B cell (primary cell): Measurements from ENCODE around the gene ERC1.

Experiments
- EZH2 ChIP-seq: IDR thresholded peaks from 2 replicates; pipeline ENCODE4 v1.6.1; 2012; ENCODE audit warnings: borderline replicate concordance, low read depth, mild to moderate bottlenecking, moderate library complexity, low read length; ENCODE audit not compliant: insufficient read depth, poor library complexity, severe bottlenecking
- TF ChIP-seq, protein P1 (sequence below): fragments of 200-600 bp; IDR thresholded peaks from one replicate; pipeline ENCODE4 v1.8.0; 2022; ENCODE audit warnings: antibody characterized with exemption, mild to moderate bottlenecking

- TF ChIP-seq, protein P1, sequence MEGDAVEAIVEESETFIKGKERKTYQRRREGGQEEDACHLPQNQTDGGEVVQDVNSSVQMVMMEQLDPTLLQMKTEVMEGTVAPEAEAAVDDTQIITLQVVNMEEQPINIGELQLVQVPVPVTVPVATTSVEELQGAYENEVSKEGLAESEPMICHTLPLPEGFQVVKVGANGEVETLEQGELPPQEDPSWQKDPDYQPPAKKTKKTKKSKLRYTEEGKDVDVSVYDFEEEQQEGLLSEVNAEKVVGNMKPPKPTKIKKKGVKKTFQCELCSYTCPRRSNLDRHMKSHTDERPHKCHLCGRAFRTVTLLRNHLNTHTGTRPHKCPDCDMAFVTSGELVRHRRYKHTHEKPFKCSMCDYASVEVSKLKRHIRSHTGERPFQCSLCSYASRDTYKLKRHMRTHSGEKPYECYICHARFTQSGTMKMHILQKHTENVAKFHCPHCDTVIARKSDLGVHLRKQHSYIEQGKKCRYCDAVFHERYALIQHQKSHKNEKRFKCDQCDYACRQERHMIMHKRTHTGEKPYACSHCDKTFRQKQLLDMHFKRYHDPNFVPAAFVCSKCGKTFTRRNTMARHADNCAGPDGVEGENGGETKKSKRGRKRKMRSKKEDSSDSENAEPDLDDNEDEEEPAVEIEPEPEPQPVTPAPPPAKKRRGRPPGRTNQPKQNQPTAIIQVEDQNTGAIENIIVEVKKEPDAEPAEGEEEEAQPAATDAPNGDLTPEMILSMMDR = no peak
- no peak for TF ChIP-seq EZH2
Observed at GRCh38 chr12:1007994-1008393, 17.0 kb downstream of the ERC1 start.
